ENCODE data around the gene IQCB1.
A peak's percentile ranks its signal among the peaks of the same experiment; 100 is the strongest.
"Not testable (repeated sequence)": the region's sequence is repeated elsewhere in the genome, so short reads cannot be mapped to it uniquely, and the experiment has no call there.

The IQCB1 gene

DNA sequence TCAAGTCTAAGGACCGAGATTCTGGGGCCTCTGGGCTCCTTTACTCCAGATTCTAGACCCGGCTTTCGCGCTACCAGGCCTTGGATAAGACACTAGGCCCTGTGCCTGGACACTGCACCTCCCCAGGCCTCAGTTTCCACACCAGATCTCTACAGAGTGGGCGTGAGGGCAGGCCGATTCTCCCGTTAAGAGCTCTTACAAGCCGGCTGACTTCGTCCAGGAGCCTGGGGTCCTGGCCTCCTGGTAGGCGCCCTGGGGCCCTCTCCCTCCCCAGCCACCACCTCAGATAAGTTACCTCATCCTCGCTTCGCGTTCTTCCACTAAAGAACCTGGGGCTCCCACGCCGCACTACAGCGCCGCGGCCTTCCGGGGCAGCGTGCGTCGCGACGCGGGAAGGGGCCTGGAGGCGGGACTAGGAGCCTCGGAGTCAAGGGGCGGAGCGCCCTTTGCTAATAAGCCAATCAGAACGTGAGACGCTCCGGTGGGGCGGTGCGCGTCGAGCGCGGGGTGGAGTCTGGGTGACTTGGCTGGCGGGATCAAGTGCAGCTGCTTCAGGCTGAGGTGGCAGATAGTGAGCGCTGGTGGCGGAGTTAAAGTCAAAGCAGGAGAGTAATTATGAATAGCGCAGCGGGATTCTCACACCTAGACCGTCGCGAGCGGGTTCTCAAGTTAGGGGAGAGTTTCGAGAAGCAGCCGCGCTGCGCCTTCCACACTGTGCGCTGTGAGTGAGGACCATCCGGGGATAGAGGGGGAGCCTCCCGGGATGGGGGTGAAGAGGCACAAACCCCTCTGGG, at the start of gene IQCB1, which contains the start of gene EAF2:
Gene IQCB1 (minus strand): TSS at position 390 of the 794 bp plus-strand sequence. CDS start 6,100 bp downstream, outside the sequence.
Gene EAF2 (plus strand): TSS at position 539 of the 794 bp plus-strand sequence. CDS start 77 bp downstream, at position 616.
- DNase-seq = peak; percentile 75

GRCh38 chr3:121883507-121883906, 48.6 kb upstream of the IQCB1 start:
- DNase-seq = no peak

GRCh38 chr3:121878411-121878810, 43.6 kb upstream of the IQCB1 start:
- no peak for DNase-seq

GRCh38 chr3:121871430-121871829, 36.6 kb upstream of the IQCB1 start:
- no peak for DNase-seq

DNA sequence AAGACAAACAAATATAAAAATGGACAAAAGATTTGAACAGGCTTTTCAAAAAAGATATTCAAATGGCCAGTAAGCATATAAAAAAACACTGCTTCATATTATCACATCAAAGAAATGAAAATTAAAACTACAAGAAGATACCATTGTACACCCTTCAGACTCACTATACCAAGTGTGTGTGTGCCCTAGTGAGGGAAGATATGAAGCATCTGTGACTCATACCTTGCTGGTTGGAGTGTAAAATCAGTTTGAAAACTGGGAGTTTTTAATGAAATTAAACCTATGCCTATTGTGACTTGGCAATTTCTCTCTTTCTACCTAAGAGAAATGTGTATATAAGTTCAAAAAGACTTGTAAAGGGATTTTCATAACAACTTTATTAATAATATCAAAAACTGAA, 35.9 kb upstream of the IQCB1 start:
- DNase-seq = no peak

DNA sequence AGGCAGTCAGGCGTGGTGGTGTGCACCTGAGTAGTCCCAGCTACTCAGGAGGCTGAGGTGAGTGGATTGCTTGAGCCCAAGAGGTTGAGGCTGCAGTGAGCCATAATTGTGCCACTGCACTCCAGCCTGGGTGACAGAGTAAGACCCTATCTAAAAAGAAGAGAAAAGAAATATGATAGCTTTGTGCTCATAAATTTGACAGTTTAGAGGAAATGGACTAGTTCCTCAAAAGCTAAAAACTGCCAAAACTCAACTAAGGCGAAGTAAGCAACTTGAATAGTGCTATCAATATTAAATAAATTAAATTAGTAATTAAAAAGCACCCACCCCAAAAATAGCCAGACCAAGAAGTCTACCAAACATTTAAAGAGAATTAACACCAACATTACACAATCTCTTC, 34.9 kb upstream of the IQCB1 start:
- no peak for DNase-seq

DNA sequence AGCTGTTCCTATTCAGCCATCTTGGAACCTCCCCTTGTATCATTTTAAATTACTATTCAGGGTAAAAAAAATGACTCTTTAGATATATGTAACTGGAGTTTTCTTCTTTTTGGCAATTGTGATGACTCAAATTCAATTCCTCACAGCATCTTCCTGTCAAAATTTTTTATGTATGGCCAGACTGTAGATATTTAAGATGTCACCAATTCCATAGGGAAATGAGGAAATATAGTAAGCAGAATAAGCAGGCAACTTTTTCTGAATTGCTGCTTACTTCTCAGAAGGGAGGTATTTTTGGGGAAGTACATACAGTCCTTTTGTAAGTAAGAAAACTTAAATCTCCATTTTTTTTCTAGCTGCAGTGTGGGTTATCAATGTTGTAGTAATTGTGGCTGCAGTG, 28.9 kb upstream of the IQCB1 start:
- DNase-seq = no peak

- DNase-seq = not testable (repeated sequence)
Observed at GRCh38 chr3:121863247-121863646, 28.4 kb upstream of the IQCB1 start.

GRCh38 chr3:121857778-121858177, 22.9 kb upstream of the IQCB1 start:
- DNase-seq = not testable (repeated sequence)

GRCh38 chr3:121855555-121855954, 20.7 kb upstream of the IQCB1 start:
- DNase-seq = no peak

DNA sequence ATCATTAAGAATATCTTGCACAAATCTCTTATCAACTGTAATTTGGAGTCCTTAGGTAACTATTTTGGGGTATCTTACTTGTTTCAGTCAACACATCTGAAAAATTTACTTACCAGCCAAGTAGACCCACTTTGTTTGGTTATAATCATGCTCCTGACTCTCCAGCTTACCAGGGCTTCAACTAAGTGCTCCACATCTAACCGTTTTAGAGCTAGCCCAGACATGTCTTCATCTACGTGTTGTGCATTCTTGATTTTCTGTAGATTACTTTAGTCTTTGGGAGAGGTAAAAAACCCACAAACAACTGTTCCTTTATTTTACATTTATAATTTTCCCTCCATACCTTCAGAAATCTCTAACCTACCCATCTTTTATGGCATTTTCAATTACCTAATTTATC, 17.4 kb upstream of the IQCB1 start:
- no peak for DNase-seq

- no peak for DNase-seq
Observed at GRCh38 chr3:121844892-121845291, 10.0 kb upstream of the IQCB1 start.

DNA sequence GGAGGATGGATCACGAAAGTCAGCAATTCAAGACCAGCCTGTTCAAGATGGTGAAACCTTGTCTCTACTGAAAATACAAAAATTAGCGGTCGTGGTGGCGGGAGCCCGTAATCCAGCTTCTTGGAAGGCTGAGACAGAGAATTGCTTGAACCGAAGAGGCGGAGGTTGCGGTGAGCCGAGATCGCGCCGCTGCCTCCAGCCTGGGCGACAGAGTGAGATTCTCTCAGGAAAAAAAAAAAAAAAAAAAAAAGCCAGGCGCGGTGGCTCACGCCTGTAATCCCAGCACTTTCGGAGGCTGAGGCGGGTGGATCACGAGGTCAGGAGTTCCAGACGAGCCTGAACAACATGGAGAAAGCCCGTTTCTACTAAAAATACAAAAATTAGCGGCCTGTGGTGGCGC, 5.1 kb upstream of the IQCB1 start:
- no peak for DNase-seq

DNA sequence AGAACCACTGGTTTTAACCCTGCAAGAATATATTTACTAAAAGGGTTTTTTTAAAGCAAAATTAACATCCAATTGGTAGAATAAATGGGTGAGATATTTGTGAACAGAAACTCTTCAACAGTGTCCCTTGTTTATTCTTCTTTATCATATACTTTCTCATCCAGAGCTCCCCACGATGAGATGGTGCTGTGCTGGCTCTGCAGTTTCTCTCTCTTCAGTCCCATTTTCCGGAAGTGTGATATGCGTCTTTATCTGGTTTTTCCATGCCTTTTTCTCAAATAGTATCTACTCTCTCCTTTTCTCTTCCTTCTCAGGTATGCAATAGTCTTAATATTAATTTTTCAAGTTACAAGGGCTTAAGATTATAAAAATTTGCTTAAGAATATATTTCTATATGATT, 1.6 kb upstream of the IQCB1 start:
- DNase-seq = no peak

GRCh38 chr3:121836064-121836463, 1.2 kb upstream of the IQCB1 start:
- no peak for DNase-seq

- DNase-seq = peak; percentile 5
Observed at GRCh38 chr3:121835465-121835801, 573 bp upstream of the IQCB1 start.

GRCh38 chr3:121834157-121834670, 646 bp downstream of the IQCB1 start:
- DNase-seq = no peak

- no peak for DNase-seq
Observed at GRCh38 chr3:121822973-121823372, 11.9 kb downstream of the IQCB1 start.

DNA sequence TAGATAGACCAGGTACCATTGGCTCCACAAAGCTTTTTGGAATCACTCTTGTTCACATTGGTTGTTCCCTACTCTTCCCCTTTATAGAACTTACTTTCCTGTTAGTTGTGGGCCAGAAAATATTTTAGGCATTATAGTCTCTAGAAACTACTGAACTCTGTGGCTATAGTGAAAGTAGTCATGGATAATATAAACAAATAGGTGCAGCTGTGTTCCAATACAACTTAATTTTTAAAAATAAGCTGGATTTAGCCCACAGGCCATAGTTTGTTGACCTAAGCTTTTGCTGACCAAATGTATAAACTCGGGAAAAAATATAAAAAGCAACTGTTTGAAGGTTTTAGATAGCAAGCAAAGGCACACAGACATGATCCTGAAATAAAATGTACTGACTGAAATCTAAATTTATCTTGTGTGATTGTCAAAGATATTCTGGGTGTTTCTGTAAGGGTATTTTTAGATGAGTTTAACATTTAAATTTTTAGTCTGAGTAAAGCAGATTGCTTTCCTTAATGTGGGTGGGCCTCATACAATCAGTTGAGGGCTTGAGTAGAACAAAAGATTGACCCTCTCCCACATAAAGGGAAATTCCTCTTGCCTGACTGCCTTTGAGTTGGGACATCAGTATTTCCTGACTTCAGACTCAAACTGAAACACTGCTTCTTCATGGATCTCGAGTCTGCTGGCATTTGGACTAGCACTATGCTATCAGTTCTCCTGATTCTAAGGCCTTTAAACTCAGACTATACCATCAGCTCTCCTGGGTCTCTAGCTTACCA, 13.2 kb downstream of the IQCB1 start:
- DNase-seq = no peak

DNA sequence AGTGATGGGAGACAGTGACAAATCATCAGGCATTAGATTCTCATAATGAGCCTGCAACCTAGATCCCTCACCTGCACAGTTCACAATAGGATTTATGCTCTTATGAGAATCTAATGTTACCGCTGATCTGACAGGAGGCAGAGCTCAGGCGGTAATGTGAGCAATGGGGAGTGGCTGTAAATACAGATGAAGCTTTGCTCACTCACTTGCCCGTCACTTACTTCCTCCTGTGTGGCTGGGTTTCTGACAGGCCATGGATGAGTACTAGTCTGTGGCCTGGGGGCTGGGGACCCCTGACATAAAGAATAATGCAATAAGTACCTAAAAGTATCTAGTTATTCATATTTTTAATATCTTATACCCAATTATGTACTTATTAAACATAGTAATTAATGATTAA, 15.6 kb downstream of the IQCB1 start:
- no peak for DNase-seq

GRCh38 chr3:121818578-121818977, 16.3 kb downstream of the IQCB1 start:
- DNase-seq = no peak

DNA sequence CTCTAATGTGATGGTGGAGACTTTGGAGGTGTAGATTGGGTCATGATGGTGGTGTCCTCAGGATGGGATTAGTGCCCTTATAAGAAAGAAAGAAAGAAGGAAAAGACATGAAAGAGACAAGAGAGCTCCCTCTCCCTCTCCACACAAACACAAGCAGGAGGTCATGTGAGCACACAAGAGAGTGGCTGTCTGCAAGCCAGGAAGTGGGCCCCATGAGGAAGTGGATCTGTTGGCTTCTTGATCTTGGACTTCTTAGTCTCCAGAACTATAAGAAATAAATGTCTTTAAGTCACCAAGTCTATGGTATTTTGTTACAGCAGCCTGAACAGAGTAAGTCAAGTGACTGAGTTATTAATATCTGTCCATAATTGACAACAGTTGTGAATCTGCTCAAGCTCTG, 17.1 kb downstream of the IQCB1 start:
- no peak for DNase-seq

DNA sequence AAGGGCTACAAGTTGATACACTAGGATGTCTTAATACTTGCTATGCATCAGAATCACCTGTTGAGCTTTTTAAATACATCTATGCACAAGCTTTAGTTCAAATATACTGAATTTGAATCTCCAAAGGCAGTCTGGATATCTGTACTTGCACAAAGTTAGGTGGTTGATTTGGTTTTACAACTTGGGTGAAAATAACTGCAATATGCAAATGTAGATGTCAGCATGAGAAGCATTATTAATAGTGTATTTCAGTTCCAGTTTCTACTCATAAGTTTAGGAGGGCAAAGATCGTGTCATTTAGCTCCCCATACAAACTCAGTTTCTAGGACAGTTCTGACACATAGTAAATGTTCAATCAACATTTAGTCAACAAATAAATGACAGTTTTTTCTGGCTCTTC, 25.6 kb downstream of the IQCB1 start:
- no peak for DNase-seq

GRCh38 chr3:121803771-121804320, 31.0 kb downstream of the IQCB1 start:
- DNase-seq = no peak
